GM19455 (cell line): Measurements from ENCODE around the gene SLCO1B3.
"Not testable (repeated sequence)": the region's sequence is repeated elsewhere in the genome, so short reads cannot be mapped to it uniquely, and the experiment has no call there.

Source experiments
- ATAC-seq: cut with Tn5 transposase; IDR thresholded peaks from one replicate; pipeline ENCODE4 v1.9.1; 2021; ENCODE audit not compliant: unreplicated experiment

Gene SLCO1B3, protein sequence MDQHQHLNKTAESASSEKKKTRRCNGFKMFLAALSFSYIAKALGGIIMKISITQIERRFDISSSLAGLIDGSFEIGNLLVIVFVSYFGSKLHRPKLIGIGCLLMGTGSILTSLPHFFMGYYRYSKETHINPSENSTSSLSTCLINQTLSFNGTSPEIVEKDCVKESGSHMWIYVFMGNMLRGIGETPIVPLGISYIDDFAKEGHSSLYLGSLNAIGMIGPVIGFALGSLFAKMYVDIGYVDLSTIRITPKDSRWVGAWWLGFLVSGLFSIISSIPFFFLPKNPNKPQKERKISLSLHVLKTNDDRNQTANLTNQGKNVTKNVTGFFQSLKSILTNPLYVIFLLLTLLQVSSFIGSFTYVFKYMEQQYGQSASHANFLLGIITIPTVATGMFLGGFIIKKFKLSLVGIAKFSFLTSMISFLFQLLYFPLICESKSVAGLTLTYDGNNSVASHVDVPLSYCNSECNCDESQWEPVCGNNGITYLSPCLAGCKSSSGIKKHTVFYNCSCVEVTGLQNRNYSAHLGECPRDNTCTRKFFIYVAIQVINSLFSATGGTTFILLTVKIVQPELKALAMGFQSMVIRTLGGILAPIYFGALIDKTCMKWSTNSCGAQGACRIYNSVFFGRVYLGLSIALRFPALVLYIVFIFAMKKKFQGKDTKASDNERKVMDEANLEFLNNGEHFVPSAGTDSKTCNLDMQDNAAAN

GRCh38 chr12:20810487-20810886 is at the start of gene SLCO1B3:
Gene SLCO1B3, plus strand, starts transcription at chr12:20810705. Its CDS starts 5,034 bp downstream, at chr12:20815739.
- ATAC-seq: no peak

GRCh38 chr12:20777420-20777819 is 33.1 kb upstream of the SLCO1B3 start:
- ATAC-seq: no peak

- ATAC-seq: no peak
Observed at GRCh38 chr12:20778969-20779368, 31.5 kb upstream of the SLCO1B3 start.

DNA sequence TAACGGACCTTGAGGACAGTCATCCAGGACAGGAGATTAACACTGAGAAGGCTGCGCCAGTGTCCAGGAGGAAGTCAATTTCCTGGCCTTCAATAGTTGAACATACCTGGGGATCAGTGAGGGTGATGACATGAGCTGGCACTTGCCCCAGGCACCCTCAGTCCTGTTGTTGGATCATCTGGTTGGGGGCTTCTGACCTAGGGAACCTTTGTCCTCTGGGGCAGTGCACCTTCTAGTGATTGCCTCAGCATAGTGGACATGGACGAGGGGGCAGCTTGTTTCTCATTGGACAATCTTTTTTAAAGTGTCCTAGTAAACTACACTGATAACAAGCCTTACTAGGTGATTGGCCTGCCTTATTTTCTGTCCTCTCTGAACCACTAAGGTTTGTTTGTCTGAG is 30.5 kb upstream of the SLCO1B3 start:
- not testable (repeated sequence) for ATAC-seq

GRCh38 chr12:20783796-20784357 is 26.6 kb upstream of the SLCO1B3 start:
- not testable (repeated sequence) for ATAC-seq

DNA sequence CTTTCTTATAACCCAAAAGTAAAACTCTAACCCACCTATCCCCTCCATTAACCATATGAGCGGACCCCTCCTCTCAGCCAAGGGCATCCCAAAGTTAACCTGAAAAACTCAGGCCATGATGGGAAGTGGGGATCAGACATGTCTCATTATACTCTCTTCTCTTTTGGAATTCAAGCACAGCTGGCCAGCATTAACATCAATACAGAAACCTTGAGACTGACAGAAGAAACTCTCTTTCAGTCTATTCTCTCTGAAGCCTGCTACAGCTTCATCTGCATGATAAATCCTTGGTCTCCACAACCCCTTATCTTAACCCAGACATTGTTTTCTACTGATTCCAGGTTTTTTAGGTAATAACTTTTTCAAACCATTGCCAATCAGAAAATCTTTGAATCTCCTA is 17.5 kb upstream of the SLCO1B3 start:
- no peak for ATAC-seq

DNA sequence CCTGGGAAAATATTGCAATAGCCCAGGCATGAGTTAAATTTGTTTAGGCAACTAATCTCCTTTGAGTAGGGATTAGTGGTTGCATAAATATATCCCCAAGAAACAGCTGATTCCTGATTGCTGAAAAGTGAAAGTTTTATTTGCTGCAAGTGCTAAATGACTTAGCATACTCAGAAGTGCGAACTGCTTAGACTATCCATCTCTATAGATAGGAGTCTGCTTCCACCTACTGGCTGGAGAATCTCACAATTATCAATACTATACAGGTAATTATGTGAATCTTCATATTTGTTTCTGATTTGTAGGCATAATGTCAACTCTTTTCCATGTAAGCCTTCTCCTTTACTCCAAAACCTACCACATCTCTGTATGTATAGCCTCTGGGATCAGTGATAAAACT is 12.0 kb upstream of the SLCO1B3 start:
- no peak for ATAC-seq

- ATAC-seq: no peak
Observed at GRCh38 chr12:20800160-20800559, 10.3 kb upstream of the SLCO1B3 start.

GRCh38 chr12:20801035-20801434 is 9.5 kb upstream of the SLCO1B3 start:
- ATAC-seq: no peak

- ATAC-seq: no peak
Observed at GRCh38 chr12:20805921-20806320, 4.6 kb upstream of the SLCO1B3 start.

DNA sequence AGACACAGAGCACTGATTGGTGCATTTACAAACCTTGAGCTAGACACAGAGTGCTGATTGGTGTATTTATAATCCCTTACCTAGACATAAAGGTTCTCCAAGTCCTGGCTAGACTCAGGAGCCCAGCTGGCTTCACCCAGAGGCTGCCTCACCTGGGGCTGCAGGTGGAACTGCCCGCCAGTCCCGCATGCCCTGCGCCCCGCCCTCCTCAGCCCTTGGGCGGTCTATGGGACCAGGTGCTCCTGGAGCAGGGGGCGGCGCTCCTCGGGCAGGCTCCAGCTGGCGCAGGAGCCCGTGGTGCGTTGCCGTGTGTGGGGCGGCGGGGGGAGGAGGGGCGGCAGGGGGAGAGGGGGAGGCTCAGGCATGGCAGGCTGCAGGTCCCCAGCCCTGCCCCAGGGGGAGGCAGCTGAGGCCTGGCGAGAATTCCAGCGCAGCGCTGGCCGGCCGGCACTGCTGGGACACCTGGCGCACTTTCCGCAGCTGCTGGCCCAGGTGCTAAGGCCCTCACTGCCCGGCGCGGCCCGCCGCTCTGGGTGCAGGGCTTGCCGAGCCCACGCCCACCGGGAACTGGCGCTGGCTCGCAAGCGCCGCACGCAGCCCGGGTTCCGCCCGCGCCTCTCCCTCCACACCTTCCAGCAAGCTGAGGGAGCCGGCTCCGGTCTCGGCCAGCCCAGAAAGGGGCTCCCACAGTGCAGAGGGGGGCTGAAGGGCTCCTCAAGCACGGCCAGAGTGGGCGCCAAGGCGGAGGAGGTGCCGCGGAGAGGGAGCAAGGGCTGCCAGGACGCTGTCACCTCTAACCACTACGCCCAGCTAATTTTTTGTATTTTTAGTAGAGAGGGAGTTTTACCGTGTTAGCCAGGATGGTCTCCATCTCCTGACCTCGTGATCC is 3.1 kb upstream of the SLCO1B3 start:
- no peak for ATAC-seq

DNA sequence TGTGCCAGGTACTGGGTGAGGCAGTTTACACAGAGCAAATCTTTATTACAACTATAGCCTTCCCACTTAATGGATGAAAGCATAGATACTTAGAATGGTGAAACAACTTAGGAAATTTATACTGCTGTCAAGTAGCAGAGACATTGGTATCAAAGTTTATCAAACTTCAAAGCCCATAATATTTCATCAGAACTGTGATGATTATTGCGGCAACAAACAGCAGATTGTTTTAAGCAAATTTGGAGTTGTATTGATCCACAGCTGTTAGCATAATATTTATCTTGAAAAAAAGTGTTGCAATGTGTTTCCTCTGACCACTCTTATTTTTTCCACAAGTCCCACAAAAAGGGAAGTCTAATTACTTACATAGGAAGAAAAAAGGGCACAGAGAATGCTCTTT is 2.0 kb upstream of the SLCO1B3 start:
- ATAC-seq: no peak

DNA sequence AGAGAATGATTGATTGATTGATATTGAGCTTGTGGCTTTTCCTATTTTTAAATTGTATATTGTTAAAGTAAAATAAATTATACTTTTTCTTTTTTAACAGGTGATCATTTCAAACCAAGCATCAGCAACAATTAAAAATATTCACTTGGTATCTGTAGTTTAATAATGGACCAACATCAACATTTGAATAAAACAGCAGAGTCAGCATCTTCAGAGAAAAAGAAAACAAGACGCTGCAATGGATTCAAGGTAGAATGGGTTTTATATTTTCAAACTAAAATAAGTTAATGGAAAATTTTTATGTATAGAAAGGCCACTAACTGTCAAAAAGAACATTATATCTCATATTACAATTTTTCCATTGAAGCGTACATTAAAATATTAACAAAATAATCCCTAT is 5.1 kb downstream of the SLCO1B3 start:
- ATAC-seq: no peak

- ATAC-seq: no peak
Observed at GRCh38 chr12:20822415-20822814, 11.9 kb downstream of the SLCO1B3 start.

DNA sequence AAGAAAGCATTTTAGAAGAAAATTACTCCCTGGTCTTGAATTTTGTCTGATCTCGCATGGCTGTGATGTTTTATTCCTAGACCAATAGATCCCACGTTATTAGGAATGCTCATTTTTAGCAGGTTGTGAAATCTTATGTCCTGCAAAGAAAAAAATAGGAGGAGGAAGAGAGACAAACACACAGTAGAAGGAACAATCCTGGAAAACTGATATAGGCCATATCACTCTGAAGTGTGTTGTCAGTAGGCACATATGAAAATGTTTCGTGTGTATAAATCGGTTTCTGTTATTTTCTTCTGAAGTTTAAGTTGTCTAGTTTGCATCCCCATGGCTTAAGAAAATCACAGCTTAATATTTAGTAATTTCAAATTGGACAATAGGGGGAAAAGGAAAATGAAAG is 12.4 kb downstream of the SLCO1B3 start:
- ATAC-seq: no peak

GRCh38 chr12:20829919-20830318 is 19.4 kb downstream of the SLCO1B3 start:
- ATAC-seq: no peak

- no peak for ATAC-seq
Observed at GRCh38 chr12:20830456-20830855, 20.0 kb downstream of the SLCO1B3 start.

- ATAC-seq: no peak
Observed at GRCh38 chr12:20832911-20833310, 22.4 kb downstream of the SLCO1B3 start.

DNA sequence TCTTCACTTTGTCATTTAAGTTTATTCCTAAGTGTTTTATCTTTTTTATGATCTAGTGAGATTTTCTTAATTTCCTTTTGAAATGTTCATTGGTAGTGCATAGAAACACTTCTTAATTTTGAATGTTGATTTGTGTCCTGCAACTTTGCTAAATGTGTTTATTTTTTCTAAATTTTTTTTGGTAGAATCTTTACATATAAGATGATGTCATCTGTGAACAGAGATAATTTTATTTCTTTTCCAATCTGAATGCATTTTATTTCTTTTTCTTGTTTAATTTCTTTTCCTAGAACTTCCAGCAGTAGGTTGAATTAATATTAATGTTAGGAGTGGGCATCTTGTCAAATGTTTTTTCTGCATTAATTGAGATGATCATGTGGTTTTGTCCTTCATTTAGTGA is 42.1 kb downstream of the SLCO1B3 start:
- no peak for ATAC-seq

DNA sequence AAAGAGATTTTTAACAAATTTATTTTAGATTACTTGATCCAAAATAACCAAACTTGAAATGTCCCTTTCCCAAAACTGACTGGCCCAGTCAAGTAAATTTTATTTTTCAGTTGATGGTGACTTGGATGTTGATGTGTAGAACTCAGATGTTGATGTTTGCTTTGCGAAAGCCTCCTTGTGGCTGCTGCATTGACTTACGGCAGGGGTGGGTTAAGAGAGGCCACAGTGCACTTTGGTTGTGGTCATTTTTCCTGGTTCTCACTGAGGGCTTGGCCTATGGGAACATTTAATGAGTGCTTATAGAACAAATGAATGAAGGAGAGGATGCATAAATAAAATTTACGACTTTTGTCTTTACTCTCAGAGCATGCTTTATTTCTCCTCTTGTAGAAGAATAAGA is 52.6 kb downstream of the SLCO1B3 start:
- ATAC-seq: no peak

DNA sequence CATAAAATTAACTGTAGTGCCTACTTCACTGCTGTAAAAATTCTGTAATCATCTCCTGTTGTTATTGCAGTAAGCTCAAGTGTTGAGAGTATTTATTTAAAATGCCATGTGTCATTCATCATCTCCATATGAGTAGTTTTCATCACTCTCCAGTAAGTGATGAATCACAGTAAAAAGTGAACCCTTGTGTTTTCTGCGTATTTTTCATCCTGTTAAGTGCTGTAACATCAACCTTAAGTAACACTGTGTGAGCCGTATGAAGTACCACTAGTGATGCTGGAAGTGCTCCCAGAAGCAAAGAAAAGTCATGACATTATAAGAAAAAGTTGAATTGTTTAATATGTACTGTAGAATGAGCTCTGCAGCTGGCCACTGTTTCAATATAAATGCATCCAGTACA is 55.4 kb downstream of the SLCO1B3 start:
- ATAC-seq: no peak
